Activated CD4-positive, alpha-beta memory T cell treated with anti-CD3 and anti-CD28 coated beads, Interleukin-2, amount 10 ng/mL, durations not matched to agents 7 days and 5 days (primary cell): Measurements from ENCODE around the gene DNMBP. TPM values are rescaled to one million over a fixed set of nuclear protein-coding genes. Genes with fewer than 3 reads are reported as not detected.

Experiments
- CTCF ChIA-PET: fragments of 350-600 bp; sonication (Branson Sonifier 250); formaldehyde crosslinking; loops from one replicate; lab custom pipeline; 2021; ENCODE audit warnings: antibody characterized with exemption, inconsistent platforms; lab: Charles Lee
- POLR2A ChIA-PET: fragments of 350-600 bp; sonication (Branson Sonifier 250); formaldehyde crosslinking; loops from one replicate; lab custom pipeline; 2021; ENCODE audit warnings: antibody characterized with exemption; lab: Charles Lee
- DNase-seq: peaks from one replicate; pipeline ENCODE4 v3.0.0-alpha.2; 2020
- H3K27ac Mint-ChIP-seq: one replicate; pipeline ENCODE4 v1.8.0; 2021; ENCODE audit warnings: mild to moderate bottlenecking, mixed read lengths
- H3K27me3 Mint-ChIP-seq: one replicate; pipeline ENCODE4 v1.8.0; 2021; ENCODE audit warnings: mixed read lengths
- H3K36me3 Mint-ChIP-seq: one replicate; pipeline ENCODE4 v1.8.0; 2021; ENCODE audit warnings: low read depth, mixed read lengths
- H3K4me1 Mint-ChIP-seq: one replicate; pipeline ENCODE4 v1.8.0; 2021; ENCODE audit warnings: mixed read lengths
- H3K4me3 Mint-ChIP-seq: one replicate; pipeline ENCODE4 v1.8.0; 2021; ENCODE audit warnings: mild to moderate bottlenecking, mixed read lengths
- H3K9me3 Mint-ChIP-seq: one replicate; pipeline ENCODE4 v1.8.0; 2021; ENCODE audit warnings: mixed read lengths
- total RNA-seq, 2 experiments: library from RNA; stranded (reverse); gene quantifications; one replicate each; pipeline ENCODE4 v1.2.3, GENCODE V29; 2021

Gene DNMBP
- total RNA-seq, 2 experiments from 2014 or later, result 4.8 to 5.1 TPM

GRCh38 chr10:100036850-100037249 is 27.1 kb upstream of the DNMBP start:
- no peak overlapping the region for H3K4me3 Mint-ChIP-seq
- no peak overlapping the region for H3K27ac Mint-ChIP-seq
- no peak for DNase-seq
- peaks cover 27% of the 10 kb centered on the region for H3K27me3 Mint-ChIP-seq
- CTCF ChIA-PET, result interaction anchor here (1.0 to 1.4 kb wide), 2 partner anchors 9 to 191 kb away, joined by 3 to 5 read pairs; no protein-coding TSS in a partner anchor
- no peaks in the 10 kb centered on the region for H3K4me1 Mint-ChIP-seq
- H3K36me3 Mint-ChIP-seq, result no peaks in the 10 kb centered on the region
- POLR2A ChIA-PET, result no interaction called here
- no peaks in the 10 kb centered on the region for H3K9me3 Mint-ChIP-seq

GRCh38 chr10:100033766-100034418 is 24.1 kb upstream of the DNMBP start:
- H3K27ac Mint-ChIP-seq, result no peak overlapping the region
- POLR2A ChIA-PET, result no interaction called here
- H3K9me3 Mint-ChIP-seq, result no peaks in the 10 kb centered on the region
- H3K36me3 Mint-ChIP-seq, result no peaks in the 10 kb centered on the region
- CTCF ChIA-PET, result interaction anchor here (0.6 to 1.2 kb wide), 2 partner anchors 12 to 477 kb away, joined by 3 read pairs; no protein-coding TSS in a partner anchor
- no peak for DNase-seq
- H3K4me1 Mint-ChIP-seq, result no peaks in the 10 kb centered on the region
- peaks cover 22% of the 10 kb centered on the region for H3K27me3 Mint-ChIP-seq
- H3K4me3 Mint-ChIP-seq, result no peak overlapping the region

GRCh38 chr10:100027416-100027815 is 17.7 kb upstream of the DNMBP start:
- POLR2A ChIA-PET, result no interaction called here
- Mint-ChIP-seq H3K36me3 (peaks cover 3% of the 10 kb centered on the region), H3K4me1 (no peaks in the 10 kb centered on the region), H3K27ac (no peak overlapping the region), H3K27me3 (peaks cover 10% of the 10 kb centered on the region), H3K4me3 (no peak overlapping the region), H3K9me3 (peaks cover 7% of the 10 kb centered on the region)
- CTCF ChIA-PET, result no interaction called here
- DNase-seq, result no peak

- no peak overlapping the region for H3K4me3 Mint-ChIP-seq
- peaks cover 10% of the 10 kb centered on the region for H3K27me3 Mint-ChIP-seq
- H3K4me1 Mint-ChIP-seq, result peaks cover under 1% of the 10 kb centered on the region
- no peak overlapping the region for H3K27ac Mint-ChIP-seq
- POLR2A ChIA-PET, result no interaction called here
- no peak for DNase-seq
- peaks cover 7% of the 10 kb centered on the region for H3K9me3 Mint-ChIP-seq
- peaks cover 3% of the 10 kb centered on the region for H3K36me3 Mint-ChIP-seq
- CTCF ChIA-PET, result no interaction called here
These were observed 15.8 kb upstream of the DNMBP start for GRCh38 chr10:100025576-100025975.

GRCh38 chr10:100024748-100025147 is 15.0 kb upstream of the DNMBP start:
- ChIA-PET CTCF (interaction anchor here (0.8 kb wide), 1 partner anchor 160 kb away, joined by 4 read pairs; no protein-coding TSS in a partner anchor), POLR2A (no interaction called here)
- Mint-ChIP-seq H3K36me3 (peaks cover 3% of the 10 kb centered on the region), H3K9me3 (peaks cover 7% of the 10 kb centered on the region), H3K4me3 (no peak overlapping the region), H3K27ac (no peak overlapping the region), H3K27me3 (peaks cover 19% of the 10 kb centered on the region), H3K4me1 (peaks cover 7% of the 10 kb centered on the region)
- DNase-seq, result no peak

- no peak overlapping the region for H3K27ac Mint-ChIP-seq
- peaks cover 7% of the 10 kb centered on the region for H3K4me1 Mint-ChIP-seq
- peaks cover 4% of the 10 kb centered on the region for H3K9me3 Mint-ChIP-seq
- ChIA-PET POLR2A (no interaction called here), CTCF (interaction anchor here (1.8 kb wide), 1 partner anchor 13 kb away, joined by 6 read pairs; the partner anchor contains the start of gene DNMBP)
- peaks cover 30% of the 10 kb centered on the region for H3K27me3 Mint-ChIP-seq
- no peak for DNase-seq
- H3K36me3 Mint-ChIP-seq, result no peaks in the 10 kb centered on the region
- H3K4me3 Mint-ChIP-seq, result no peak overlapping the region
These were observed 12.7 kb upstream of the DNMBP start for GRCh38 chr10:100022403-100022802.

- H3K4me3 Mint-ChIP-seq, result no peak overlapping the region
- DNase-seq, result no peak
- H3K27ac Mint-ChIP-seq, result no peak overlapping the region
- H3K27me3 Mint-ChIP-seq, result peaks cover 28% of the 10 kb centered on the region
- POLR2A ChIA-PET, result no interaction called here
- H3K4me1 Mint-ChIP-seq, result peaks cover 7% of the 10 kb centered on the region
- H3K9me3 Mint-ChIP-seq, result no peaks in the 10 kb centered on the region
- H3K36me3 Mint-ChIP-seq, result no peaks in the 10 kb centered on the region
- CTCF ChIA-PET, result no interaction called here
These were observed 11.6 kb upstream of the DNMBP start for GRCh38 chr10:100021322-100021721.

GRCh38 chr10:100020886-100021253 is 11.1 kb upstream of the DNMBP start:
- Mint-ChIP-seq H3K9me3 (no peaks in the 10 kb centered on the region), H3K36me3 (no peaks in the 10 kb centered on the region), H3K27me3 (peaks cover 28% of the 10 kb centered on the region), H3K4me1 (peaks cover 7% of the 10 kb centered on the region), H3K4me3 (no peak overlapping the region), H3K27ac (no peak overlapping the region)
- DNase-seq, result no peak
- ChIA-PET POLR2A (interaction anchor here (0.8 kb wide), 1 partner anchor 11 kb away, joined by 3 read pairs; the partner anchor contains the start of gene DNMBP), CTCF (interaction anchor here (0.8 kb wide), 1 partner anchor 12 kb away, joined by 3 read pairs; the partner anchor contains the start of gene DNMBP)

- H3K4me1 Mint-ChIP-seq, result peaks cover 7% of the 10 kb centered on the region
These were observed 10.6 kb upstream of the DNMBP start for GRCh38 chr10:100020142-100020885.

GRCh38 chr10:100019787-100020141 is 10.0 kb upstream of the DNMBP start:
- DNase-seq, result no peak
- no peak overlapping the region for H3K4me3 Mint-ChIP-seq
- POLR2A ChIA-PET, result no interaction called here
- CTCF ChIA-PET, result interaction anchor here (3.0 kb wide), 1 partner anchor 10 kb away, joined by 11 read pairs; the partner anchor contains the start of gene DNMBP
- peaks cover 20% of the 10 kb centered on the region for H3K27me3 Mint-ChIP-seq
- H3K9me3 Mint-ChIP-seq, result no peaks in the 10 kb centered on the region
- H3K4me1 Mint-ChIP-seq, result peaks cover 7% of the 10 kb centered on the region
- no peaks in the 10 kb centered on the region for H3K36me3 Mint-ChIP-seq
- H3K27ac Mint-ChIP-seq, result no peak overlapping the region

More at GRCh38 chr10:100020142-100020885, 10.6 kb upstream of the DNMBP start:
- Mint-ChIP-seq H3K9me3 (no peaks in the 10 kb centered on the region), H3K27ac (no peak overlapping the region), H3K4me3 (no peak overlapping the region), H3K27me3 (peaks cover 23% of the 10 kb centered on the region), H3K36me3 (no peaks in the 10 kb centered on the region)
- CTCF ChIA-PET, result interaction anchor here (0.8 to 3.0 kb wide), 2 partner anchors 11 kb away, joined by 3 to 11 read pairs; partner anchors contain the start of gene DNMBP
- peak; percentile 22 for DNase-seq
- POLR2A ChIA-PET, result interaction anchor here (0.8 kb wide), 1 partner anchor 10 kb away, joined by 3 read pairs; the partner anchor contains the start of gene DNMBP

- no peaks in the 10 kb centered on the region for H3K36me3 Mint-ChIP-seq
- peaks cover 25% of the 10 kb centered on the region for H3K27me3 Mint-ChIP-seq
- no peak overlapping the region for H3K27ac Mint-ChIP-seq
- POLR2A ChIA-PET, result no interaction called here
- CTCF ChIA-PET, result interaction anchor here (1.9 kb wide), 1 partner anchor 168 kb away, joined by 8 read pairs; no protein-coding TSS in a partner anchor
- DNase-seq, result no peak
- H3K4me3 Mint-ChIP-seq, result no peak overlapping the region
- peaks cover 11% of the 10 kb centered on the region for H3K4me1 Mint-ChIP-seq
- no peaks in the 10 kb centered on the region for H3K9me3 Mint-ChIP-seq
These were observed 4.5 kb upstream of the DNMBP start for GRCh38 chr10:100014071-100014762.

- no peak overlapping the region for H3K27ac Mint-ChIP-seq
- ChIA-PET POLR2A (no interaction called here), CTCF (interaction anchor here (1.0 to 1.9 kb wide), 2 partner anchors 32 to 168 kb away, joined by 3 to 8 read pairs; no protein-coding TSS in a partner anchor)
- H3K4me1 Mint-ChIP-seq, result peaks cover 17% of the 10 kb centered on the region
- no peak for DNase-seq
- no peaks in the 10 kb centered on the region for H3K9me3 Mint-ChIP-seq
- peaks cover 26% of the 10 kb centered on the region for H3K27me3 Mint-ChIP-seq
- H3K4me3 Mint-ChIP-seq, result no peak overlapping the region
- H3K36me3 Mint-ChIP-seq, result no peaks in the 10 kb centered on the region
These were observed 3.9 kb upstream of the DNMBP start for GRCh38 chr10:100013621-100014020.
